ENCODE results near the gene ST6GALNAC2.
A peak's percentile ranks its signal among the peaks of the same experiment; 100 is the strongest.

The ST6GALNAC2 gene

DNA sequence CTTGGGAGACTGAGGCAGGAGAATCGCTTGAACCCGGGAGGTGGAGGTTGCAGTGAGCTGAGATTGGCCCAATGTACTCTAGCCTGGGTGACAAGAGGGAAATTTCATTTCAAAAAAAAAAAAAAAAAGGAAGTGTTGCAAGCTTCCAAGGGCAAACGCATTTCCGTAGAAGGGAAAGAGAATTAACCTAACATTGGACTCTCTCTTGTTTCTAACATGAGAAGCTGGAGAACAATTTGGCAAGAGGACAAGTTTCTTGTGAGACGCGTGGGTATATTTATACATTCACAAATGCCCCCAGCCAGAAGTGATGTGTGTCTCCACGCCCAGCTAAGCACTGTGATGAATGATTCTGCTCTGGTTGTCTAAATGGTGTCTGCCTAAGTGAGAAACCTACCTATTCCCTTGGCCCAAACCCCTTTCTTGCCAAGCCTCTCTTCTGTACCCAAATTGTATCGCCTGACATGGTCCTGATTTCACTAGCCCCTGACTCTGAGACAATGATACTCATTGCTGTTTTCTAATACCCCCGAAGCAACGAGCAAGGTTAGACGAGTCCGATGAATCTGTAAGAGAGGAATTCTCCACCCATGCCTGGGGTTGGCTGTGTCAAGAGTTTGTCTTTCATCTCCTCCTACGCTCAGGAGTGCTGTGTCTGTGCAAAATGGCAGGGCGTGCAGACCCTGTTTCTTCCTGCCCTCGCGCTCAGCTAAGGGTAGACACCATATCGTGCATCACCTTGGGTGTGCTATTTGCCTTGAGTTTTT, 14.2 kb upstream of the ST6GALNAC2 start:
- DNase-seq (ENCODE audit: low spot score) = no peak

DNA sequence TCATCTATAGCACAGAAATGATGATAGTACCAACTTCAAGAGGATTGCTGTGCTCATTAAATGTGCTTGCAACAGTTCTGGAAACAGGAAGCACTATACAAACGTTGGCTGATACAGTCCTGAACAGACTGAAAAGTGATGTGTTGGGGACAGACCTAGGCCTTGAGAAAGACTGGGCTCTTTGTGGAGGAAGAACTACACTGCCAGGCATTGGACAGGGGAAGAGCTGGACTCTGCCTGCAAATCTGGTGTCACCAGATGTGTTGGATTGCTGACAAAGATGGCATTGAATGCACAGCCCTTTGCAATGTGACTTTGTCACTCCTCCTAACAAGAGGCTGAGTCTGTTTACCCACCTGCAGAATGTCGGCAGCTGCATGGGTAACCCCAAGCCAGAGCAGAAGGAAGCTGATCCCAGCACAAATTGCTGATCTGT, 12.4 kb upstream of the ST6GALNAC2 start:
- no peak for DNase-seq (ENCODE audit: low spot score)

DNA sequence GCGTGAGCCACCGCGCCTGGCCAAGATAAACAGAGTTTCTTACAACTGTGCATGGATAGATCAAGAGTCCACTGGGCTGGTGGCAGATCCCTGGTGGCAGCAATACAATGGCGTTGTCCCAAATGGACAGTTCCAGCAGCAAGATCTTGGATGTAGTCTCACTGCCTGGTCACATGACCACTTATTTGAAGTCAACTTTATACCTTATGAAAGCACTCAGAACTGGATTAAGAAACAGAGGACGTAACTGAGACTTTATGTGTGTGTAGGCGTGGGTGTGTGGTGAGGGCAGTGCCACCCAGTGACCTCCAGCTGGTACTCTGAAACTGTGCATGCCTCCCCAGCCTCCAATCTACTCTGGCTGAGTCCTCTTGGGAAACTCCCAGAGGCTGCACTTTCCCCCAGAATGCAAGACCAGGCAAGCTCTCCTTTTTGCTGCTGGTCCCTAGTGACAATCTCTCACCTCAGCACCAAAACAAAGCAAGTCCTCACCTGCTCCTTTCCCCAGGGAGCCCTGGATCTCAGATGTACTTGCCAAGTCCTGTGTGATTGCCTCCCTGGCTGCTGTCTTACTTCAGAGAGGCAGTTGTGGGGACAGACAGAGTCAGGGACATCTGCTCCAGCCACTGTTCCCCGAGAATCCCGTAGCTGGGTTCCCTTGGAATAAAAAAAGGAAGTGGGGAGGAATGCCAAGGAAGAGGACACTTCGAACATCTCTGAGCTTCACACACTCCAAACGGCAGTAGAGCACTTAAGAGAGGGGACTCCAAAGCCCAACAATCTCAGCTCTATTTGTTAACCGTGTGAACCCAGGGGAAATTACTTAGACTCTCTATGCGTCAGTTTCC, 11.7 kb upstream of the ST6GALNAC2 start:
- no peak for DNase-seq (ENCODE audit: low spot score)

DNA sequence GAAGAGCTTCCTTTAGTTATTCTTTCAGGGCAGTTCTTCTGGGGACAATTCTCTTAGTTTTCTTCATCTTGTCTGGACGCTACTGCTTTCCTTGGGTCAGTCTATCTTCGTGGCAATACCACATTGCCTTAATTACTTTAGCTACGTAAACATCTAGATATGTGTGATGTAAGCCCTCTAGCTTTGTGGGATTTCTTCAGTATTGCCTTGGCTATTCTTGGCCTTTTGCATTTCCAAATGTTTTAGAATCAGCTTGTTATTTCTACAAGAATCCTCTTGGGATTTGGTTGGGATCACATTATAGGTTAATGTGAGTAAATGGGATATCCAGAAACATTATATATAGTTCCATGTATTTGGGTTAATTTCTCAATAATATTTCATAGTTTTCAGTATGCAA, 9.0 kb upstream of the ST6GALNAC2 start:
- DNase-seq (ENCODE audit: low spot score) = no peak

DNA sequence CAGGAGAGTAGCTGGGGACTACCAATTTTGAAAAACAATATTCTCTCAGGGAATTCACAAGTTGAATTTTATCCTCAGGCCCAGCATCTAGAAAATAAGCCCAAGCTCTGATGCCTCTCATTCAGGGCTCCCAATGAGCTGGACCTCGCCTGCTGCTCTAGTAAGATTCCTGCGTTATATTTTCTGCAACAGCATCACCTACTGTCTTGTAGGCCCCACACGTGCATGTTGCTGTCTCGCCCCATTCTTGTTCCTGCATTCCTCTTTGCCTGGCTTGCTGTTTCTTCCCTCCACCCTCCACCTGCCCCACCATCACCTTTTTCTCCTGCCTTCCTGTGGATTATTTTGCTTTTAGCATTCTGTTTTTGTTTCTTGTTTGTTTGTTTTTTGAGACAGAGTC, 8.3 kb upstream of the ST6GALNAC2 start:
- no peak for DNase-seq (ENCODE audit: low spot score)

DNA sequence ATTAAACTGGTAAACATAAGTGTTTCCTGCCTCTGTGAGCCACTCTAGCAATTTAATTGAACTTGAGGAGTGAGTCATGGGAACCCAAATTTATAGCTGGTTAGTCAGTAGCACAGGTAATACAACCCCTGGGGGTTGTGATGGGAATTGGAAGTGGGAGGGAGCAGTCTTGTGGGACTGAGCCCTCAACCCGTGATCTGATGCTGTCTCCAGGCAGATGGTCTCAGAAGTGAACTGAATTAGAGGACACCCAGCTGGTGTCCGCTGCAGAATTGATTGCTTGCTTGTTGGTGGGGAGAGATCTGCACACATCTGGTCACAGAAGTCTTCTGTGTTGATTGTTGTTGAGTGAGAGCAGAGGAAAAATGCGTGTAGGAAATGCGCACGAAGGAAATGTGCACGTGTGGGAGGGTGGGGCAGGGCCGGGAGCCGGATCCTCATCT, 7.7 kb upstream of the ST6GALNAC2 start:
- DNase-seq (ENCODE audit: low spot score) = peak; percentile 63

DNA sequence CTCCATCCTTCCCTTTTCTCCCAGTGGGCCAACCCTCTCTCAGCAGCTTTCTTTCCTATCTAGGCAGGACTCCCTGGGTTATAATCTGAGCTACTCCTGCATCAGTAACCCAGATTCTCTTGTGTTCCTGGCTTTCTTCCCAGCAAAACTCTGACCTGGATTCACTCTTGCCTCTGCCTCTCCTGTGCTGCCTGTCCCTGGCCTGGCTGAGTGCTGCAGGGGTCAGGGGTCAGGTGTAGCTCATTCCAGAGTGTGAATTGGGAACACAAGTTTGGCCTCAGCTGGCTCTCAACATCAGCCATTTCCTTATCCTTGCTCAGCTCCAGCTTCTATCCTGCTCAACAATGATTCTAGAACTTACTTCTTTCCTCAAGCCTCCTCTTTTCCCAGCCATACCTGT, 2.5 kb upstream of the ST6GALNAC2 start:
- no peak for DNase-seq (ENCODE audit: low spot score)

DNA sequence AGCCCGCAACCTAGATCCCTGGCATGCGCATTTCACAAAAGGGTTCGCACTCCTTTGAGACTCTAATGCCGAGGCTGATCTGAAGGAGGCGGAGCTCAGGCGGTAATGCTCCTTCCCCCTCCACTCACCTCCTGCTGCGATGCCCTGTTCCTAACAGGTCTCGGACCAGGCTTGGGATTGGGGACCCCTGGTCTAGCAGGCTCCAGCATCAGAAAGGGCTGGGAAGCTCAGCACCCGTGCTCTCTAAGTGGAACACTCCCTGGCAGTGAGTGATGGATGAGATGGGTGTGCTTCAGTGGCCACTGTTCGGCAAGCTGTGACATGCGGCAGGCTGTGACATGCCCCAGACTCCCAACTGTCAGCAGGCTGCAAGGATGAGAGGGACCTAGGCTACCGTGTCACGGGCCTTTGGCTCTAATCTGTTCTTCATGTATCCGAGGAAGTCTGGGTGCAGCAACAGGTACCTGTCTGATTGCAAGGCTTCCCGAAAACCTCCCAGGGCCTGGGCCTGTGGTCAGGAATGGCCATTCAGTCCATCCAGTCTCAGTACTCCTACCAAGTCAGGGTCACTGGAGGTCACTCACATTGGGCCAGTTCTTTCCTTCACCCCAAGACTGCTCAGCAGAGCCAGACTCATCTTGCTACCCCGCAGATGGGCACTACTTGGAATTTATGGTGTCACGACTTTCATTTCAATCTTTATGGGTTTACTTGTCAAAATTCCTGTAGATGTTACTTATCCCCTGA, 1.3 kb upstream of the ST6GALNAC2 start:
- no peak for DNase-seq (ENCODE audit: low spot score)

DNA sequence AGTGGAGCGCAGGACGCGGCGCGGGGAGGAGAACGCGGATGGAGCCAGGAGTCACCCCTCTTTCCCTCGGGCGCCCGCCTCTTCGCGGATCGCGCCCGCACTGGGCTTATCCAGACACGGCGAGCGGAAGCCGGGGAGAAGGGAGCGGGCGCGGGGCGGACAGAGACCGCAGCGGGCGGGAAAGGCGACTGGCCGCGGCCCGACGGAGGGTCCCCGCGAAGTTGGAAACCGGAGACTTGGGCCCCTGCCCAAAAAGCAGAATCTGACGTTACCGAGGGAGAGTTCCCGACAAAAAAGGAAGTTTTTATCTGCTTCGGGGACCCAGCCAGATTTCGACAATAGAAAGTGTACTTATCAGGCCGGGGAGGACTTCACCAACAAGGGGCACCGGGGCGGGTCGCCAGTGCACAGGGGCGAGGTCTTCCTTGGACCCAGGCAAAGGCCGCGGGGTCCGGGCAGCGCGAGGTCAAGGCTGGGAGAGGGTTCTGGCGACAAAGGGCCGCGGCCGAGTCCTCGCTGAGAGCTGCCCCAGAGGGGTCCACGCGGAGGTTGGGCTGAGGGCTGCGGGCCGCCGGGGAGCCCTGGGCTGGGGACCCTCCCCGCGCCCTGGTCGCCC, 519 bp downstream of the ST6GALNAC2 start:
- no peak for DNase-seq (ENCODE audit: low spot score)

DNA sequence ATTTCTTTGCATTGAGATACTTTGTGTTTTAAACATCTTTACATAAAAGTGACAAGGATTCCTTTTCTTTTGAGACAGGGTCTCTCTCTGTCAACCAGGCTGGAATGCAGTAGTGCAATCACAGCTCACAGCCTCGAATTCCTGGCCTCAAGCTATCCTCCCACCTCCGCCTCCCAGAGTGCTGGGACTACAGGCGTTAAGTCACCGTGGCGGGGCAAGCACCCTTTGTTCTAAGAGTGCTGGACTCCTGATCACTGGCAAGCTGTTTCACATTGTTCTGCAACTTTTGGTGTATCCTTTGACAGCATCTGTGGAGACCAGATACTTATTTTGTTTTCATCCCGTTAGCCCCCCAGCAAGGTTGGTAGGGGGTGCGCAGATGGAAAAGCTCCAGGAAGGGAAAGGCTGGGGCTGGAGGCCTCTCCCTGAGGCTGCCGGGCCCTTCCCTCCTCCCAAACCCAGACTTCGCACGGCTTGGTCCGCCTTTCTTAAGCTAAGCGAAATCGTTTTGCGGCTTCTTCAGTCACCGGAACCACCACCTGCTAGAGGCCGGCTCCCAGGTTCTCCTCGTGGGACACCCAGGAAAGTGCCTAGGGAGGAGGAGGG, 1.1 kb downstream of the ST6GALNAC2 start:
- DNase-seq (ENCODE audit: low spot score) = no peak

DNA sequence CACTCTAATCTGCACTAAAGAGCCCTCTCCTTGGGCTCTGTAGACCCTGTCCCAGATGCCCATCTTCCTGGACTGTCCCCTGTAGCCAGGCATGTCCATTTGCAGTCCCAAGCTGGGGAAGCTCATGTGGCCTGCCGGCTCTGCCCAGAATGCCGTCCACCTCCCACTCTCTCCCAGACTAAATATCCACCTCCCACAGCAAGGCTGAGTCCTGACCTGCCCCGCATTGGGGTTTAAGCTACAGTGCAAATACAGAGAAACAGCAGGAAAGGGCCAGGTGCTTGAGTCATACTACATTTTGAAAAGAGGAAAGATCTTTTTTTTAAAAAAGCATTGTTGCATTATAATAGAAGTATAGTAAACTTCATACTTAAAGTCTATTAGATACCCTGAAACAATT, 3.0 kb downstream of the ST6GALNAC2 start:
- DNase-seq (ENCODE audit: low spot score) = no peak

DNA sequence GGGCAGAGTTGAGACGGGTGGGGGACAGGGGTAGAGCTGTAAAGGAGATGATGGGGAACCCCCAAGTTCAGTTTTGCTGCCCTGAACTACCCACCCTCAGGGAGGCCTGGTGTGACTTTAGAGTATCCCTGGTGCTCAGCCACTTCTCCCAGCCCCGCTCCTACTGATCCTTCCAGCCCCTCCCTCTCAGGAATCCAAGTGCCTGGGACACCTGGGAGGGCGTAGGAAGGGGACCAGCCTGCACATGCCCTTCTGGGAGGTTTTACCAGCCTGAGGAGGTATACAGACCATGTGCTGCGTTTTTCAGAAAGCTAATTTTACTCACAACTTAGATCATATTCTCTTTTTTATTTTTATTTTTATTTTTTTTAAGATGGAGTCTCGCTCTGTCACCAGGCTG, 4.1 kb downstream of the ST6GALNAC2 start:
- no peak for DNase-seq (ENCODE audit: low spot score)

DNA sequence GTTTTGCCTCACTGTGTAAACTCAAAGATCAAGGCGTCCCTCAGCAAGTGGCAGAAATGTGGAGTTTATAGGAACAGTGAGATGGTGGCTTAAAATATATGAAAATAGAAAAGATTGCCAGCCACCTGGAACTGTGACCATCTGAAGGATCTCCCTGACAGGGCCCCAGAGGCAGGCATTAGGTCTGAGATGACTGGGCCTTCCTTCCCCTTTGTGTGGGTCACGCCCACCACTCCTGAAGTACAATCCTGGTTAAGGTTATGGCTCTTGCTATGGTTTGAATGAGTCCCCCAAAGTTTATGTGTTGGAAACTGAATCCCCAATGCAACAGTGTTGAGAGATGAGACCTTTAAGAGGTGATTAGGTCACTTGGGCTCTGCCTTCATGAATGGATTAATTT, 6.4 kb downstream of the ST6GALNAC2 start:
- no peak for DNase-seq (ENCODE audit: low spot score)

DNA sequence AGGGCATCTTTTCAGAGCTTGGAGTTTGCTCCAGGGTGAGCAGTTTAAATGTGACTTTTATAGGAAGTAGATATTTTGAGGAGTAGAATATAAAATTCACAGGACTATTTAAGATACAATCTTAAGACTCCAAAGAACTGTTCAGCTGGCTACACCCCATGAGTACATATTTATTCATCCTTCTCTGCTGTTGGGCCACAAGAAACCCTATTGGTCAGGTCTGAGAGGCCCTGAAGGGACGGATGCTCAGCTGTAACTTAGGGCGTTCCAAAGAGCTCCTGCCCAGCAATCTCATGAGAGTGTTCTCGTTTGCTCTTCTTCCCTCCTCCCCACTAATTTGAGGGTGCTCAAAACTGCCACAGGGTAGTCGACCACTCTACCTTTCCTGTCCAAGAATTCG, 7.3 kb downstream of the ST6GALNAC2 start:
- DNase-seq (ENCODE audit: low spot score) = no peak

DNA sequence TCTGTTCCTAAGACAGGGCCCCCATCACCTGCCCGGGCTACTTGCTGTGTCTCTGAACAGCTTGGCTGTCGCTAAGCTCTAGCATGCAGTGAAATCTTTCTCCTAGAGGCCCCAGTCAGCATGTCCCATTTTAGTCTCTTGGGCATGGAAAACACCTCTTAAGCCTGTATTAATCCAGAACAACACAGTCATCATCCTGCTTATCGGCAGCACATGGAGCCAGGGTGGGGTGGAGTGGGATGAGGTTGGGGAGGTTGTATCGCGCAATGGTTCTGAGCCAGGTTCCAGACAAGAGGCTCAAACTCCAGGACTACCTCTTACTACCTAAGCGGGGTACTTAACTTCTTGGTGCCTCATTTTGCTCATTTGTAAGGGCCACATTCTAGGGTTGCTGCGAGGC, 7.8 kb downstream of the ST6GALNAC2 start:
- DNase-seq (ENCODE audit: low spot score) = no peak

DNA sequence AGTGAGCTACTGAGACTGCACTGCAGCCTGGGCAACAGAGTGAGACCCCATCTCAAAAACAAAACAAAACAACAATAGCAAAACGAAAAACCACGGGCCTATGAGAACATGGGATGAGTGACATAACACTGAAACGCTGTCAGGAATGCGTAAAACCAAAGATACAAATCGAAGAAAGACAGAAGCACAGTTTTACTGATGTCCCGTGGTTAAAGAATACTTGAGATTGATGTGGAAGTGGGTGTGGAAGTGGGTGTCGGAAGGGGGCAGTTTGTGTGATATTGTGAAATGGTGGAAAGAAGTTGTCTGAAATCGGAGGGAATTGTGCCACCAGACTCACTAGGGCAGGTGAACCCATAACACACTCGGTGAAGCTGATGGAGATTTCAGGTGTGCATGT, 9.5 kb downstream of the ST6GALNAC2 start:
- no peak for DNase-seq (ENCODE audit: low spot score)

DNA sequence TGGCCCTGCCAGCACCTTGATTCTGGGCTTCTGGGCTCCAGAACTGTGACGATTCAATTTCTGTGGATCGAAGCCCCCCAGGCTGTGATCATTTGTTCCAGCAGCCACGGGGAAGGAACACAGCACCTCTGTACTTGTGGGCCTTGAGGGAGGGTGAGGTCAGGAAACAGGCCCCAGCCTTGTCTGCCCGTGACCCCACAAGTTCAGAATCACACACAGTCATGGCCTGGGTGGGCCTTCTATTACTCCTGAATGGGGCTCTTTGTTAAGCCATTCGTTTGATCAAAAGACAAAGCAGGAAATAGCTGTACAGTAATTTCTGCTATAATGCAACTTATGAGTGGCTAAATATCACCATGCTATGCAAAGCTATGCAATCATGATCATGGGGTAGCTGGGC, 10.1 kb downstream of the ST6GALNAC2 start:
- DNase-seq (ENCODE audit: low spot score) = no peak

DNA sequence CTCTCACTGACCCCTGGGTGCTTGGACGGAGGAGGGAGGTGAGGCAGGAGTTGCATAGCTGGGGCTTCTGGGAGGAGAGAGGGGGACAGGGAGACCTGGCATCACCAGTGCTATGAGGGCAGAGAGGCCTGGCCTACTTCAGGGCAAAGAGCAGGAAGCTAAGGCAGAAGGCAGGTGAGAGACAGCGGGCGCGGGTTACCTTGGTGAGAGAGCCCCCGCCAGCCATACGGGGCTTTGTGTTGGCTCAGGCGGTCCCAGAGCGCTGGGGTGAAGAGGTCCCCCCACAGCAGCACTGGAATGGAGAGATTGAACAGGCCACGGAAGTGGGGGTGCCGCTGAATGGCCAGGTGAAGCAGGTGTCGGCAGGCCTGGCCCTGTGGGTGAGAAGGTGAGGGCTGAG, 11.5 kb downstream of the ST6GALNAC2 start:
- no peak for DNase-seq (ENCODE audit: low spot score)

DNA sequence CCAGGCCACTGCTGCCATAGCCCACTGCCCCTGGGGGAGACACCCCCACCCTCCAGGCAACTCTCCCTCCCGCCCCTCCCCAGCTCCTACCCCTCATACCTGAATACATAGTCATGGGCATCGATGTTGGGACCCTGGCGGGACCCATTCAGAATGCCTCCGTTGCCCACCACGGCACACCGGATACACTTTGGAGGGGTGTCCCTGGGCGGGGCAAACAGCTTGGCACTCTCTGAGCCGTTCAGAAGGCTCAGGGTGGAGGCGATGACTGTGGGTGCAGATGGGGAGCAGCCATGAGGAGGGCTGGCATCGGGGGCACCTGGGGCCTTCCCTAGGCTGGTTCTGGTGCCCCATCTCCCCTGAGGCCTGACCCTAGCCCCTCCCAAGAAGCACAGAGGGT, 12.6 kb downstream of the ST6GALNAC2 start:
- no peak for DNase-seq (ENCODE audit: low spot score)

DNA sequence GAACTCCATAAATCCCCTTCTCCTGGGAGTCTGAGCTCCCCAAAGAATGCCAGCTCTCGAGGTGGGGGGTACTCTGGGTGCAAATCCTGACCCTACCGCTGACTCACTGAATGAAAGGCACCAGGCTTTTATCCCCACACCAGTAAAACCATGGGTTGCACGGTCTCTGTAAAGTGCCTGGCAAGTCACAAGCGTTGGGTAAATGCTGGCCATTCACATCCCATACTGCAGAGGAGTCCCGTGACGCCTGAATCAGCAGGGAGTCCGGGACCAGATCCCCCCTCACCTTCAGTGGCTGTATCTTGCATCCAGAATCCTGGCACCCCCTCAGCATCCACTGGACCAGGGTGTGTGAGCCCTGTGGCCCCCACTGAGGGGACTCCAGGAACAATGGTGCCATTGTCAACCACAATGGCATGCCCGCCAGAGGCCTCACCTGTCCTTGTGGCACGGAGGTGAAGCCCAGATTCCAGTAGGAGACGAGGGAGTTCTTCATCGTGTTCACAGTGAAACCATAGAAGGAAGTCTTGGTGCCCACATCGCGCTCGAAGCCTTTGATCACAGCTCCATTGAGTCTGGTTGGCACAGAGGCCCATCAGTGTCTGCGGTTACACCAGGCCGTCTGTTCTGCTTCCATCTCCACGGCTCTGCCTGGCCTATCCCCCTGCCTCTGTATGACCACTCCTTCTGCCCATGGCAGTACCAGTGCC, 13.3 kb downstream of the ST6GALNAC2 start:
- peak; percentile 93 for DNase-seq (ENCODE audit: low spot score)

DNA sequence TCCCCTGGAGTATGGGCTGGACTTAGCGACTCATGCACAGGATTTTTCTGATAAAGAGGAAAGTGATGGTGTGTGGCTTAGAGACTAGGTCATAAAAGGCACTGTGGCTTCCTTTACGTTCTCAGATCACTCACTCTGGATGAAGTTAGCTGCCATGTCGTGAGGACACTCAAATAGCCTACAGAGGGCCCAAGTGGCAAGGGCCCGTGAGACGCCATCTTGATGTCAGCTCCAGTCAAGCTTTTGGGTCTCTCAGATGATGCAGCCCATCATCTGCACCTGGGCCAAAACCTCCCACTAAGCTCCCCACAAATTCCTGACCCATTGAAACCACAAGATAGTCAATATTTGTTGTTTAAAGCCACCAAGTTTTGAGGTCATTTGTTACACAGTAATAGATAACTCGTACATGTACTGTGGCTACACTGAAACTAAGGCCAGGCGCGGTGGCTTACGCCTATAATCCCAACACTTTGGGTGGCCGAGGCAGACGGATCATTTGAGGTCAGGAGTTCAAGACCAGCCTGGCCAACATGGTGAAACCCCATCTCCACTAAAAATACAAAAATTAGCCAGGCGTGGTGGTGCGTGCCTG, 14.7 kb downstream of the ST6GALNAC2 start:
- peak; percentile 42 for DNase-seq (ENCODE audit: low spot score)

All from SW480 (cell line).